ENCODE results near the gene ATF7.
A peak's percentile ranks its signal among the peaks of the same experiment; 100 is the strongest.

The ATF7 gene

GRCh38 chr12:53564278-53564677 lies 61.9 kb downstream of the ATF7 start:
- H3K27ac ChIP-seq = peak overlapping the region; percentile 85; the same call in 1 of the 2 replicates
- TF ChIP-seq CTCF (conservative IDR thresholded peaks at IDR 0.05) = no peak

- H3K27ac ChIP-seq = peak overlapping the region; percentile 85
- TF ChIP-seq CTCF (conservative IDR thresholded peaks at IDR 0.05) = no peak
These were observed 62.6 kb downstream of the ATF7 start for GRCh38 chr12:53563452-53564028.

DNA sequence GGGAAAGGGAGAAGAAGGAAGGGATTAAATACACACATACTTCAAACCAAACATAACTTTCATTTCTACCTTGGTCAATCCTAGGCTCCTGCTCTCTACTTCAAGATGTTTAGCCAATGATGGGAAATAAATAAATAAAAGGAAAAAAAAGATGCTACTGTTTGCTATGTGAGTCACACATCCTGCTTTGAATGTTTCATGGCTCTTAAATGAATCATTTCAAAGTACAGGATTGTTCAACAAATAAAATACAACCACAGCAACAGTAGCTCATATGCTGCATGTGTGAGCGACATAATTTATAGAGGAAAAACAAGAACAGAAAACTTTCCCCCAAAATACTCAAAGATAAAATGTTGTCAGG lies 64.6 kb downstream of the ATF7 start:
- H3K27ac ChIP-seq = peak overlapping the region; percentile 85
- TF ChIP-seq CTCF (conservative IDR thresholded peaks at IDR 0.05) = no peak

DNA sequence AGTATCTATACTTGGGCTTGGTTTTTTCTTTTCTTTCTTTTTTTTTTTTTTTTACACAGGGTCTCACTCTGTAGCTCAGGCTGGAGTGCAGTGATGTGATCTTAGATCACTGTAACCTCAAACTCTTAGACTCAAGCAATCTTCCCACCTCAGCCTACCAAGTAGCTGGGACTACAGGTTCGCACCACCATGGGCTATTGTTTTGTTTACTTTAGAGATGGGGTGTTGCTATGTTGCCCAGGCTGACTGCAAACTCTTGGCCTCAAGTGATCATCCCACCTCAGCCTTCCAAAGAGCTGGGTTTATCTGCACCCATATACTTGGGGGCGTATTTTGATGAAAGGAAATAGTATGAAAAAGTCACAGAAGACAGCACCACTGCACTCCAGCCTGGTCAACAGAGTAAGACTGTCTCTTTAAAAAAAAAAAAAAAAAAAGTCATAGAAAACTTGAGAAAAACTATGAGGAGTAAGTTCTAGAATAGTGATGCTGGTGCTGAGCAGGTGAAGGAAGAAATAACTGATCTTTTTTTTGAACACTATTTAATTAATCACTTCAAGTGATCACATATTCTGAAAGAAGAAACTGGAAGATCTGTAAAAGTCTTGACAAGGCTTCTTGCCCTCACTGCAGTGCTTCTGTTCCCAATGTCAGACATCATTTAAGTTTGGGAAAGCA lies 65.1 kb downstream of the ATF7 start:
- TF ChIP-seq CTCF (conservative IDR thresholded peaks at IDR 0.05) = no peak
- peak overlapping the region; percentile 85 for H3K27ac ChIP-seq

DNA sequence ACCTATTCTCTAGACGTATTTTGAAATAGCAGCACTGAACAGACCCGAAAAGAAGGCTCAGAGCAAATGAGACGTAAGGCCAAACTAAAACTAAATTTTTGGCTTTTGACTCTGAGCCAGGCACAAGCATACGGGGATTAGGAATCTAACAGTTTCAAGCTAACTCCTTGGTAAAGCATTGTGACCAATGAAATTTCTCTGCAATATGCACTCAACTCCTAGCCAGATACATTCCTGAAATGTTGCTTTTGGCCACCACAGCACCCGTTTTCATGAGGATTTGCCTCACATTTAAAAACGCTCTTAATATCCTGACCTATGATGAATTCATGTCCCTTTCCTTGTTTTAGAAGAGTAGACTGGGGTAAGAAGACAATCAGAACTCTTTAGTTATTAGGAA lies 65.8 kb downstream of the ATF7 start:
- peak overlapping the region; percentile 85; the same call in 1 of the 2 replicates for H3K27ac ChIP-seq

DNA sequence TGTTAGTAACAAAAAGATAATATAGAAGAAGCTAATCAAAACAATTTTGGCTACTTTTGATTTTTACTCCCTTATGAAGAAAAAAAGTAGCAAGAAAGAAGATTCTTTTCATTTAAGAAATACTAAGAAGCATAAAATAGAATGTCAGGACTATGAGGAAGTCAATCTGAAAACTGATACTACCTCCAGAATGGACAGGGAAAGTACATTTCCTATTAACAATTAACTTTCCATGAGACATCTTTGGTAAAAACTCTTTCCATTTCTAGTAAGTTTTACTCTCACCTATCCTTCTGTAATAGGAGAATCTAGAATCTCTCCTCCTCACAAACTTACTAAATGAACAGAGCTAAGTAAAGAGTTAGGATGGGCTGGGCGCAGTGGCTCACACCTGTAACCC lies 67.6 kb downstream of the ATF7 start:
- H3K27ac ChIP-seq = peak overlapping the region; percentile 72
- TF ChIP-seq CTCF (conservative IDR thresholded peaks at IDR 0.05) = no peak

More for the DNA sequence above, 65.8 kb downstream of the ATF7 start:
- no peak for TF ChIP-seq CTCF (conservative IDR thresholded peaks at IDR 0.05)

GRCh38 chr12:53552361-53553327 lies 73.5 kb downstream of the ATF7 start:
- no peak for TF ChIP-seq CTCF (conservative IDR thresholded peaks at IDR 0.05)
- H3K27ac ChIP-seq = no peak overlapping the region
